KMS-11 (cell line): ENCODE measurements around the gene METTL15.
"Not testable (repeated sequence)": the region's sequence is repeated elsewhere in the genome, so short reads cannot be mapped to it uniquely, and the experiment has no call there.

Experiments
- H2AFZ ChIP-seq: fragments of 200-600 bp; sonication (generic); 2 replicates; pipeline ENCODE4 v1.6.1; 2016; ENCODE audit warnings: antibody characterized with exemption, mixed run types, low read depth
- H3K27ac ChIP-seq: fragments of 200-600 bp; sonication (generic); 2 replicates; pipeline ENCODE4 v1.6.1; 2016; ENCODE audit warnings: mild to moderate bottlenecking, mixed run types
- H3K27me3 ChIP-seq: fragments of 200-600 bp; sonication (generic); 2 replicates; pipeline ENCODE4 v1.6.1; 2017; ENCODE audit warnings: mild to moderate bottlenecking, low read depth, mixed run types, moderate library complexity; ENCODE audit not compliant: insufficient read depth
- H3K36me3 ChIP-seq: fragments of 200-600 bp; sonication (generic); 2 replicates; pipeline ENCODE4 v1.6.1; 2017; ENCODE audit warnings: mild to moderate bottlenecking, mixed run types; ENCODE audit not compliant: insufficient read depth
- H3K4me1 ChIP-seq: fragments of 200-600 bp; sonication (generic); 2 replicates; pipeline ENCODE4 v1.6.1; 2016; ENCODE audit warnings: mild to moderate bottlenecking, low read depth, mixed run types; ENCODE audit not compliant: poor library complexity, severe bottlenecking
- H3K4me2 ChIP-seq: fragments of 200-600 bp; sonication (generic); 2 replicates; pipeline ENCODE4 v1.7.0; 2016; ENCODE audit warnings: mild to moderate bottlenecking, mixed run types
- H3K4me3 ChIP-seq: fragments of 200-600 bp; sonication (generic); IDR thresholded peaks from 2 replicates; pipeline ENCODE4 v1.6.1; 2017; ENCODE audit warnings: low read depth, low read length, mixed read lengths; ENCODE audit not compliant: insufficient read depth
- H3K79me2 ChIP-seq: fragments of 200-600 bp; sonication (generic); 2 replicates; pipeline ENCODE4 v1.6.1; 2016; ENCODE audit warnings: low read depth, mixed run types; ENCODE audit not compliant: insufficient read depth
- H3K9ac ChIP-seq: fragments of 200-600 bp; sonication (generic); 2 replicates; pipeline ENCODE4 v1.6.1; 2016; ENCODE audit warnings: mild to moderate bottlenecking, mixed run types
- H4K20me1 ChIP-seq: fragments of 200-600 bp; sonication (generic); 2 replicates; pipeline ENCODE4 v1.6.1; 2016; ENCODE audit warnings: mild to moderate bottlenecking, mixed run types; ENCODE audit not compliant: insufficient read depth
- TF ChIP-seq, protein P1 (sequence below): fragments of 200-600 bp; sonication (generic); conservative IDR thresholded peaks from 2 replicates; pipeline ENCODE4 v1.6.1; 2017; ENCODE audit warnings: low read depth, mild to moderate bottlenecking, antibody characterized with exemption, low read length, moderate library complexity, mixed read lengths

METTL15 gene

GRCh38 chr11:28123151-28123581, 15.0 kb downstream of the METTL15 start:
- H3K4me2 ChIP-seq: no peak overlapping the region
- H3K4me3 ChIP-seq: no peak overlapping the region
- TF ChIP-seq, protein P1, sequence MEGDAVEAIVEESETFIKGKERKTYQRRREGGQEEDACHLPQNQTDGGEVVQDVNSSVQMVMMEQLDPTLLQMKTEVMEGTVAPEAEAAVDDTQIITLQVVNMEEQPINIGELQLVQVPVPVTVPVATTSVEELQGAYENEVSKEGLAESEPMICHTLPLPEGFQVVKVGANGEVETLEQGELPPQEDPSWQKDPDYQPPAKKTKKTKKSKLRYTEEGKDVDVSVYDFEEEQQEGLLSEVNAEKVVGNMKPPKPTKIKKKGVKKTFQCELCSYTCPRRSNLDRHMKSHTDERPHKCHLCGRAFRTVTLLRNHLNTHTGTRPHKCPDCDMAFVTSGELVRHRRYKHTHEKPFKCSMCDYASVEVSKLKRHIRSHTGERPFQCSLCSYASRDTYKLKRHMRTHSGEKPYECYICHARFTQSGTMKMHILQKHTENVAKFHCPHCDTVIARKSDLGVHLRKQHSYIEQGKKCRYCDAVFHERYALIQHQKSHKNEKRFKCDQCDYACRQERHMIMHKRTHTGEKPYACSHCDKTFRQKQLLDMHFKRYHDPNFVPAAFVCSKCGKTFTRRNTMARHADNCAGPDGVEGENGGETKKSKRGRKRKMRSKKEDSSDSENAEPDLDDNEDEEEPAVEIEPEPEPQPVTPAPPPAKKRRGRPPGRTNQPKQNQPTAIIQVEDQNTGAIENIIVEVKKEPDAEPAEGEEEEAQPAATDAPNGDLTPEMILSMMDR: no peak
- H3K36me3 ChIP-seq: no peaks in the 10 kb centered on the region; the same call in 1 of the 2 replicates
- no peaks in the 10 kb centered on the region for H4K20me1 ChIP-seq
- no peaks in the 10 kb centered on the region for H3K4me1 ChIP-seq
- H2AFZ ChIP-seq: no peak overlapping the region
- H3K27me3 ChIP-seq: no peaks in the 10 kb centered on the region
- no peak overlapping the region for H3K9ac ChIP-seq
- no peak overlapping the region for H3K27ac ChIP-seq
- no peaks in the 10 kb centered on the region for H3K79me2 ChIP-seq

- no peak overlapping the region for H3K27ac ChIP-seq
- TF ChIP-seq, protein P1: no peak
- no peak overlapping the region for H3K9ac ChIP-seq
- no peak overlapping the region for H3K4me2 ChIP-seq
- no peak overlapping the region for H3K4me3 ChIP-seq
- H3K36me3 ChIP-seq: peaks cover 3% of the 10 kb centered on the region; the same call in 1 of the 2 replicates
- H4K20me1 ChIP-seq: 0 out of 2 replicates have a peak, but pooled peaks cover 7% of the 10 kb centered on the region
- H3K79me2 ChIP-seq: no peaks in the 10 kb centered on the region
- H3K4me1 ChIP-seq: no peaks in the 10 kb centered on the region
- no peak overlapping the region for H2AFZ ChIP-seq
- no peaks in the 10 kb centered on the region for H3K27me3 ChIP-seq
These were observed 24.4 kb downstream of the METTL15 start for GRCh38 chr11:28132548-28132947.

- TF ChIP-seq, protein P1: no peak
- Histone ChIP-seq H3K9ac (no peak overlapping the region), H2AFZ (no peak overlapping the region), H3K79me2 (no peaks in the 10 kb centered on the region), H4K20me1 (0 out of 2 replicates have a peak, but pooled peaks cover 7% of the 10 kb centered on the region), H3K4me1 (no peaks in the 10 kb centered on the region), H3K27ac (no peak overlapping the region), H3K27me3 (no peaks in the 10 kb centered on the region), H3K4me3 (no peak overlapping the region), H3K36me3 (peaks cover 3% of the 10 kb centered on the region; the same call in 1 of the 2 replicates), H3K4me2 (no peak overlapping the region)
These were observed 25.0 kb downstream of the METTL15 start for GRCh38 chr11:28133146-28133545.

GRCh38 chr11:28136157-28136556, 28.0 kb downstream of the METTL15 start:
- not testable (repeated sequence) for H3K4me2 ChIP-seq

GRCh38 chr11:28137366-28137765, 29.2 kb downstream of the METTL15 start:
- no peaks in the 10 kb centered on the region for H3K4me1 ChIP-seq
- no peaks in the 10 kb centered on the region for H3K79me2 ChIP-seq
- no peak overlapping the region for H3K4me2 ChIP-seq

More at GRCh38 chr11:28136157-28136556, 28.0 kb downstream of the METTL15 start:
- H3K27ac ChIP-seq, H3K36me3 ChIP-seq, H3K9ac ChIP-seq, H3K4me3 ChIP-seq, H2AFZ ChIP-seq, H3K27me3 ChIP-seq, H3K79me2 ChIP-seq, H3K4me1 ChIP-seq, H4K20me1 ChIP-seq: not testable (repeated sequence)

More at GRCh38 chr11:28137366-28137765, 29.2 kb downstream of the METTL15 start:
- H3K27ac ChIP-seq: no peak overlapping the region
- H3K36me3 ChIP-seq: peaks cover 3% of the 10 kb centered on the region; the same call in 1 of the 2 replicates
- H4K20me1 ChIP-seq: no peaks in the 10 kb centered on the region
- H3K27me3 ChIP-seq: no peaks in the 10 kb centered on the region
- H2AFZ ChIP-seq: no peak overlapping the region
- H3K4me3 ChIP-seq: no peak overlapping the region
- no peak overlapping the region for H3K9ac ChIP-seq
- TF ChIP-seq, protein P1: no peak
